SK-N-SH treated with all-trans-retinoic acid at 6 μM for 48 hours (cell line): ENCODE data around the gene TMEM132D.

Source experiments
- ATAC-seq: fragments of 200-7000 bp; cut with Tn5 transposase; 3 replicates; pipeline ENCODE4 v1.9.1; 2020; ENCODE audit warnings: mild to moderate bottlenecking, moderate library complexity
- ARNTL ChIP-seq: fragments of 450-650 bp; formaldehyde crosslinking; IDR thresholded peaks from 2 replicates; pipeline ENCODE4 v1.5.0; 2020; ENCODE audit warnings: low read depth, mild to moderate bottlenecking, moderate library complexity, borderline replicate concordance
- BACH2 ChIP-seq: fragments of 250-450 bp; sonication (Bioruptor Pico); IDR thresholded peaks from 2 replicates; pipeline ENCODE4 v1.9.0; 2021; ENCODE audit warnings: mild to moderate bottlenecking, borderline replicate concordance
- CREB5 ChIP-seq: fragments of 250-450 bp; sonication (Bioruptor Pico); IDR thresholded peaks from 2 replicates; pipeline ENCODE4 v1.5.1; 2020; ENCODE audit warnings: low read depth, mild to moderate bottlenecking, moderate library complexity
- CSDC2 ChIP-seq: fragments of 250-450 bp; sonication (Bioruptor Pico); IDR thresholded peaks from 2 replicates; pipeline ENCODE4 v1.5.0; 2020; ENCODE audit warnings: mild to moderate bottlenecking, moderate library complexity
- CSRNP3 ChIP-seq: fragments of 250-450 bp; sonication (Bioruptor Pico); IDR thresholded peaks from 2 replicates; pipeline ENCODE4 v1.5.1; 2021; ENCODE audit warnings: mild to moderate bottlenecking, moderate library complexity
- ESRRG ChIP-seq: fragments of 250-450 bp; sonication (Bioruptor Pico); IDR thresholded peaks from 2 replicates; pipeline ENCODE4 v1.6.1; 2021; ENCODE audit warnings: mild to moderate bottlenecking
- GLIS3 ChIP-seq: fragments of 250-450 bp; sonication (Bioruptor Pico); IDR thresholded peaks from 2 replicates; pipeline ENCODE4 v1.5.0; 2020; ENCODE audit warnings: mild to moderate bottlenecking, moderate library complexity
- OSR1 ChIP-seq: fragments of 250-450 bp; sonication (Bioruptor Pico); IDR thresholded peaks from 2 replicates; pipeline ENCODE4 v1.8.0; 2022; ENCODE audit warnings: moderate library complexity, mild to moderate bottlenecking, inconsistent platforms
- PATZ1 ChIP-seq: fragments of 250-450 bp; sonication (Bioruptor Pico); IDR thresholded peaks from 2 replicates; pipeline ENCODE4 v1.8.0; 2020; ENCODE audit warnings: mild to moderate bottlenecking, moderate library complexity, borderline replicate concordance
- POU6F1 ChIP-seq: fragments of 250-450 bp; sonication (Bioruptor Pico); IDR thresholded peaks from 2 replicates; pipeline ENCODE4 v1.8.0; 2021; ENCODE audit warnings: low read depth, mild to moderate bottlenecking, moderate library complexity, borderline replicate concordance
- PPARA ChIP-seq: fragments of 250-450 bp; sonication (Bioruptor Pico); IDR thresholded peaks from 2 replicates; pipeline ENCODE4 v1.5.0; 2020; ENCODE audit warnings: mild to moderate bottlenecking, borderline replicate concordance
- RARB ChIP-seq: fragments of 250-450 bp; sonication (Bioruptor Pico); IDR thresholded peaks from 2 replicates; pipeline ENCODE4 v1.8.0; 2021; ENCODE audit warnings: mild to moderate bottlenecking, moderate library complexity
- SNAI2 ChIP-seq: fragments of 250-450 bp; sonication (Bioruptor Pico); IDR thresholded peaks from 2 replicates; pipeline ENCODE4 v1.5.0; 2020; ENCODE audit warnings: mild to moderate bottlenecking, moderate library complexity
- TCF4 ChIP-seq: fragments of 250-450 bp; sonication (Bioruptor Pico); IDR thresholded peaks from 2 replicates; pipeline ENCODE4 v1.8.0; 2021; ENCODE audit warnings: mild to moderate bottlenecking, moderate library complexity, borderline replicate concordance
- TOX ChIP-seq: fragments of 250-450 bp; sonication (Bioruptor Pico); IDR thresholded peaks from 2 replicates; pipeline ENCODE4 v1.8.0; 2021; ENCODE audit warnings: mild to moderate bottlenecking, moderate library complexity, borderline replicate concordance
- TSHZ2 ChIP-seq: fragments of 250-450 bp; sonication (Bioruptor Pico); IDR thresholded peaks from 2 replicates; pipeline ENCODE4 v1.5.0; 2020; ENCODE audit warnings: mild to moderate bottlenecking, moderate library complexity
- ZC3H10 ChIP-seq: fragments of 250-450 bp; sonication (Bioruptor Pico); IDR thresholded peaks from 2 replicates; pipeline ENCODE4 v1.5.1; 2021; ENCODE audit warnings: mild to moderate bottlenecking, moderate library complexity
- ZFP3 ChIP-seq: fragments of 250-450 bp; sonication (Bioruptor Pico); IDR thresholded peaks from 2 replicates; pipeline ENCODE4 v1.5.0; 2020; ENCODE audit warnings: mild to moderate bottlenecking, moderate library complexity
- ZFP30 ChIP-seq: fragments of 450-650 bp; formaldehyde crosslinking; IDR thresholded peaks from 2 replicates; pipeline ENCODE4 v1.5.0; 2022; ENCODE audit warnings: mild to moderate bottlenecking, moderate library complexity
- ZNF70 ChIP-seq: fragments of 450-650 bp; formaldehyde crosslinking; IDR thresholded peaks from 2 replicates; pipeline ENCODE4 v1.5.0; 2020; ENCODE audit warnings: mild to moderate bottlenecking, moderate library complexity
- ZNF8 ChIP-seq: fragments of 450-650 bp; formaldehyde crosslinking; IDR thresholded peaks from 2 replicates; pipeline ENCODE4 v1.5.0; 2020; ENCODE audit warnings: mild to moderate bottlenecking, moderate library complexity

TMEM132D gene

GRCh38 chr12:129902371-129903091 lies 1.3 kb downstream of the TMEM132D start (continued):
- no peak for TF ChIP-seq PATZ1 (CRISPR knock-in tag)
- TF ChIP-seq GLIS3 (CRISPR knock-in tag), result no peak
- no peak for TF ChIP-seq ESRRG (CRISPR knock-in tag)
- TF ChIP-seq SNAI2 (CRISPR knock-in tag), result no peak
- no peak for TF ChIP-seq RARB (CRISPR knock-in tag)
- no peak for TF ChIP-seq PPARA (CRISPR knock-in tag)
- TF ChIP-seq BACH2 (CRISPR knock-in tag), result no peak
- TF ChIP-seq ARNTL (CRISPR knock-in tag), result no peak
- TF ChIP-seq TCF4 (CRISPR knock-in tag), result no peak

GRCh38 chr12:129901254-129901653 lies 2.6 kb downstream of the TMEM132D start:
- ATAC-seq, result no peak
- TF ChIP-seq CREB5 (CRISPR knock-in tag), result no peak
- no peak for TF ChIP-seq RARB (CRISPR knock-in tag)
- TF ChIP-seq OSR1 (CRISPR knock-in tag), result no peak
- no peak for TF ChIP-seq GLIS3 (CRISPR knock-in tag)
- TF ChIP-seq ESRRG (CRISPR knock-in tag), result no peak
- TF ChIP-seq ZFP30 (CRISPR knock-in tag), result no peak
- TF ChIP-seq CSRNP3, result no peak
- TF ChIP-seq PATZ1 (CRISPR knock-in tag), result no peak
- no peak for TF ChIP-seq BACH2 (CRISPR knock-in tag)
- no peak for TF ChIP-seq CSDC2
- TF ChIP-seq ZNF70 (CRISPR knock-in tag), result no peak
- no peak for TF ChIP-seq ZFP3 (CRISPR knock-in tag)
- no peak for TF ChIP-seq POU6F1 (CRISPR knock-in tag)
- no peak for TF ChIP-seq SNAI2 (CRISPR knock-in tag)
- no peak for TF ChIP-seq ZNF8 (CRISPR knock-in tag)
- no peak for TF ChIP-seq TOX (CRISPR knock-in tag)
- no peak for TF ChIP-seq ZC3H10 (CRISPR knock-in tag)
- TF ChIP-seq TSHZ2, result no peak
